H9 (cell line): ENCODE data around the gene KCND2. TPM values are rescaled to one million over a fixed set of nuclear protein-coding genes. Genes with fewer than 3 reads are reported as not detected.

Experiments
- DNase-seq: peaks from one replicate; pipeline ENCODE4 v3.0.0-alpha.2; 2017
- H2AFZ ChIP-seq: one replicate; pipeline ENCODE4 v1.6.1; 2013; ENCODE audit warnings: mild to moderate bottlenecking, low read length, control low read depth, moderate library complexity
- H2AK5ac ChIP-seq: 2 replicates; pipeline ENCODE4 v1.6.1; 2013; ENCODE audit warnings: low read length, control low read depth, mixed read lengths; ENCODE audit not compliant: insufficient read length
- H2BK120ac ChIP-seq: one replicate; pipeline ENCODE4 v1.6.1; 2013; ENCODE audit warnings: low read depth, mild to moderate bottlenecking, low read length, control low read depth, inconsistent platforms; ENCODE audit not compliant: poor library complexity, severe bottlenecking
- H2BK12ac ChIP-seq: 2 replicates; pipeline ENCODE4 v1.6.1; 2013; ENCODE audit warnings: low read length, control low read depth, mixed read lengths, low read depth; ENCODE audit not compliant: insufficient read length
- H2BK15ac ChIP-seq: 2 replicates; pipeline ENCODE4 v1.6.1; 2013; ENCODE audit warnings: low read depth, low read length, control low read depth
- H2BK20ac ChIP-seq: one replicate; pipeline ENCODE4 v1.6.1; 2013; ENCODE audit warnings: low read depth, mild to moderate bottlenecking, low read length, control low read depth, inconsistent platforms; ENCODE audit not compliant: poor library complexity, severe bottlenecking
- H2BK5ac ChIP-seq: 2 replicates; pipeline ENCODE4 v1.6.1; 2013; ENCODE audit warnings: low read length, control low read depth, mixed read lengths; ENCODE audit not compliant: insufficient read length
- H3K14ac ChIP-seq: 2 replicates; pipeline ENCODE4 v1.6.1; 2013; ENCODE audit warnings: low read length, control low read depth; ENCODE audit not compliant: insufficient read depth
- H3K18ac ChIP-seq: 2 replicates; pipeline ENCODE4 v1.6.1; 2013; ENCODE audit warnings: low read depth, mild to moderate bottlenecking, mixed read lengths, low read length, control low read depth; ENCODE audit not compliant: insufficient read length
- H3K23ac ChIP-seq: 2 replicates; pipeline ENCODE4 v1.6.1; 2013; ENCODE audit warnings: low read length, control low read depth, mixed read lengths, low read depth; ENCODE audit not compliant: insufficient read length
- H3K23me2 ChIP-seq: 2 replicates; pipeline ENCODE4 v1.6.1; 2013; ENCODE audit warnings: low read depth, mild to moderate bottlenecking, mixed read lengths, low read length, control low read depth; ENCODE audit not compliant: insufficient read length, poor library complexity, severe bottlenecking
- H3K27ac ChIP-seq: 2 replicates; pipeline ENCODE4 v1.5.1; 2013; ENCODE audit warnings: low read length, control low read depth, mixed read lengths, low read depth; ENCODE audit not compliant: insufficient read length
- H3K27me3 ChIP-seq: 2 replicates; pipeline ENCODE4 v1.6.1; 2013; ENCODE audit warnings: low read length, control low read depth, inconsistent platforms; ENCODE audit not compliant: insufficient read depth
- H3K4ac ChIP-seq: 2 replicates; pipeline ENCODE4 v1.6.1; 2013; ENCODE audit warnings: low read depth, mild to moderate bottlenecking, control low read depth, inconsistent platforms, low read length, moderate library complexity
- H3K4me1 ChIP-seq: 2 replicates; pipeline ENCODE4 v1.6.1; 2013; ENCODE audit warnings: low read length, control low read depth, inconsistent platforms; ENCODE audit not compliant: insufficient read depth
- H3K4me2 ChIP-seq: 2 replicates; pipeline ENCODE4 v1.6.1; 2013; ENCODE audit warnings: low read length, control low read depth, mixed read lengths; ENCODE audit not compliant: insufficient read length, insufficient read depth
- H3K56ac ChIP-seq: 2 replicates; pipeline ENCODE4 v1.6.1; 2013; ENCODE audit warnings: low read depth, mild to moderate bottlenecking, mixed read lengths, low read length, control low read depth; ENCODE audit not compliant: insufficient read length
- H3K79me1 ChIP-seq: 2 replicates; pipeline ENCODE4 v1.6.1; 2013; ENCODE audit warnings: low read depth, mild to moderate bottlenecking, moderate library complexity, low read length, control low read depth, inconsistent platforms; ENCODE audit not compliant: insufficient read depth, poor library complexity, severe bottlenecking
- H3K79me2 ChIP-seq: 2 replicates; pipeline ENCODE4 v1.6.1; 2013; ENCODE audit warnings: low read length, control low read depth, inconsistent platforms; ENCODE audit not compliant: insufficient read depth
- H3K9ac ChIP-seq: 2 replicates; pipeline ENCODE4 v1.6.1; 2013; ENCODE audit warnings: low read length, control low read depth, mixed read lengths; ENCODE audit not compliant: insufficient read length; ENCODE audit errors: extremely low read depth
- H3K9me3 ChIP-seq: one replicate; pipeline ENCODE4 v1.6.1; 2013; ENCODE audit warnings: low read depth, low read length, inconsistent platforms; ENCODE audit not compliant: control insufficient read depth
- H3T11ph ChIP-seq: one replicate; pipeline ENCODE4 v1.6.1; 2013; ENCODE audit warnings: mild to moderate bottlenecking, low read length, control low read depth, inconsistent platforms
- H4K20me1 ChIP-seq: one replicate; pipeline ENCODE4 v1.6.1; 2013; ENCODE audit not compliant: control insufficient read depth, insufficient read length, insufficient read depth
- H4K5ac ChIP-seq: 2 replicates; pipeline ENCODE4 v1.6.1; 2013; ENCODE audit warnings: low read depth, mild to moderate bottlenecking, mixed read lengths, low read length, control low read depth; ENCODE audit not compliant: insufficient read length
- H4K8ac ChIP-seq: replicated peaks from 2 replicates; pipeline ENCODE4 v1.6.1; 2013; ENCODE audit warnings: low read length, control low read depth, mixed read lengths, low read depth; ENCODE audit not compliant: insufficient read length
- H4K91ac ChIP-seq: 2 replicates; pipeline ENCODE4 v1.6.1; 2013; ENCODE audit warnings: low read depth, mild to moderate bottlenecking, moderate library complexity, mixed read lengths, low read length, control low read depth; ENCODE audit not compliant: insufficient read length
- H3K27ac Mint-ChIP-seq, 3 experiments: 2 replicates in 2 of 3; 3 replicates in 1 of 3; pipeline ENCODE4 v1.8.0; 2020 to 2021; ENCODE audit warnings: mixed read lengths in 3 of 3, mild to moderate bottlenecking in 1 of 3, moderate library complexity in 1 of 3
- H3K27me3 Mint-ChIP-seq: 2 replicates; pipeline ENCODE4 v1.8.0; 2021; ENCODE audit warnings: low read depth, mild to moderate bottlenecking, moderate library complexity, mixed read lengths
- H3K36me3 Mint-ChIP-seq, 3 experiments: 2 replicates in 2 of 3; 3 replicates in 1 of 3; pipeline ENCODE4 v1.8.0; 2020 to 2021; ENCODE audit warnings: low read depth in 3 of 3, mixed read lengths in 3 of 3; ENCODE audit not compliant: insufficient read depth in 1 of 3
- H3K4me1 Mint-ChIP-seq, 2 experiments: 2 replicates each; pipeline ENCODE4 v1.8.0; 2020; ENCODE audit warnings: mixed read lengths in 2 of 2
- H3K4me3 Mint-ChIP-seq, 2 experiments: 2 replicates in 1 of 2; 3 replicates in 1 of 2; pipeline ENCODE4 v1.8.0; 2020 to 2021; ENCODE audit warnings: mild to moderate bottlenecking in 2 of 2, mixed read lengths in 2 of 2, moderate library complexity in 1 of 2
- H3K9me3 Mint-ChIP-seq, 2 experiments: 2 replicates in 1 of 2; 3 replicates in 1 of 2; pipeline ENCODE4 v1.8.0; 2020; ENCODE audit warnings: mild to moderate bottlenecking in 2 of 2, mixed read lengths in 2 of 2, moderate library complexity in 1 of 2
- WGBS: extraction: QIAGEN DNeasy Blood & Tissue Kit; methylation state at CpG from one replicate; pipeline ENCODE4 v1.1.7; 2013; ENCODE audit warnings: missing lambda C conversion rate, low lambda C conversion rate, mixed read lengths; ENCODE audit not compliant: insufficient read length; ENCODE audit errors: extremely low coverage; 5-methylcytosine and 5-hydroxymethylcytosine counted together
- total RNA-seq: library from RNA; stranded (reverse); gene quantifications from 2 replicates; pipeline ENCODE4 v1.2.1, GENCODE V29; 2021
- TF ChIP-seq, protein P1 (sequence below): fragments of 200-600 bp; sonication (generic); conservative IDR thresholded peaks from 3 replicates; pipeline ENCODE4 v1.8.0; 2021; ENCODE audit warnings: antibody characterized with exemption, mild to moderate bottlenecking

KCND2 gene
- total RNA-seq, 1 experiment from 2014 or later = 6.4 TPM

DNA sequence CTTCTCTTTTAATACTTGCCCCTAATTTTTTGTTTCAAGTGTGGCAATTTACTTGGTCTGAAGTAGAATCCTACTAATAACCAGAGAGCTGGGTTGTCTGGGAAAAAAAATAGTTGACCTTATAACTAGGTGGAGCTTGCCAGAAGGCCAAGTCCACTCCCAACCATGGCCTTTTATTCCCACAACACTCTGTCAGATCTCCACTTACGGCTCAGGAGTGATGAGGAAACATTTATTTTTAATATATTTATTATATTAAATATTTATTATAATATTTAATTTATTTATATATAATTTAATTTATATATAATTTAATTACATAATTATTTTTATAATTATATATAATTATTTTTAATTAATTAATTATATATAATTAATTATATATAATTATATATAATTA is 526.2 kb downstream of the KCND2 start:
- Mint-ChIP-seq H3K4me1 (peaks cover 6 to 16% of the 10 kb centered on the region in 2 experiments), H3K27ac (peak overlapping the region in 1 of 3 experiments; percentile 82; a peak in 1 of 7 replicates), H3K36me3 (peaks cover 7 to 13% (median 10%) of the 10 kb centered on the region in 3 experiments), H3K27me3 (no peaks in the 10 kb centered on the region), H3K9me3 (peaks cover 0 to 3% of the 10 kb centered on the region in 2 experiments; a peak in 3 of 5 replicates), H3K4me3 (no peak overlapping the region)
- no peaks in the 10 kb centered on the region for H4K20me1 ChIP-seq
- H2BK12ac ChIP-seq = no peak overlapping the region
- no peaks in the 10 kb centered on the region for H3K27me3 ChIP-seq
- no peaks in the 10 kb centered on the region for H3K79me2 ChIP-seq
- no peak overlapping the region for H3K56ac ChIP-seq
- no peak overlapping the region for H2BK5ac ChIP-seq
- H2AFZ ChIP-seq = no peak overlapping the region
- no peak overlapping the region for H4K8ac ChIP-seq
- no peak overlapping the region for H4K5ac ChIP-seq
- no peak overlapping the region for H3T11ph ChIP-seq
- no peak overlapping the region for H2BK120ac ChIP-seq
- no peaks in the 10 kb centered on the region for H3K79me1 ChIP-seq
- no peak overlapping the region for H3K14ac ChIP-seq
- DNase-seq = no peak
- no peak overlapping the region for H3K18ac ChIP-seq
- H3K23me2 ChIP-seq = no peaks in the 10 kb centered on the region
- H3K4me2 ChIP-seq = no peak overlapping the region
- no peaks in the 10 kb centered on the region for H3K4me1 ChIP-seq
- H2BK15ac ChIP-seq = no peak overlapping the region
- no peak overlapping the region for H3K9ac ChIP-seq
- H2BK20ac ChIP-seq = no peak overlapping the region
- no CpG with 5 or more reads among the region's 1 CpG for WGBS
- no peaks in the 10 kb centered on the region for H3K9me3 ChIP-seq
- no peak overlapping the region for H2AK5ac ChIP-seq
- no peak overlapping the region for H3K27ac ChIP-seq
- no peak overlapping the region for H3K23ac ChIP-seq
- H4K91ac ChIP-seq = no peak overlapping the region
- no peak overlapping the region for H3K4ac ChIP-seq
- TF ChIP-seq, protein P1, sequence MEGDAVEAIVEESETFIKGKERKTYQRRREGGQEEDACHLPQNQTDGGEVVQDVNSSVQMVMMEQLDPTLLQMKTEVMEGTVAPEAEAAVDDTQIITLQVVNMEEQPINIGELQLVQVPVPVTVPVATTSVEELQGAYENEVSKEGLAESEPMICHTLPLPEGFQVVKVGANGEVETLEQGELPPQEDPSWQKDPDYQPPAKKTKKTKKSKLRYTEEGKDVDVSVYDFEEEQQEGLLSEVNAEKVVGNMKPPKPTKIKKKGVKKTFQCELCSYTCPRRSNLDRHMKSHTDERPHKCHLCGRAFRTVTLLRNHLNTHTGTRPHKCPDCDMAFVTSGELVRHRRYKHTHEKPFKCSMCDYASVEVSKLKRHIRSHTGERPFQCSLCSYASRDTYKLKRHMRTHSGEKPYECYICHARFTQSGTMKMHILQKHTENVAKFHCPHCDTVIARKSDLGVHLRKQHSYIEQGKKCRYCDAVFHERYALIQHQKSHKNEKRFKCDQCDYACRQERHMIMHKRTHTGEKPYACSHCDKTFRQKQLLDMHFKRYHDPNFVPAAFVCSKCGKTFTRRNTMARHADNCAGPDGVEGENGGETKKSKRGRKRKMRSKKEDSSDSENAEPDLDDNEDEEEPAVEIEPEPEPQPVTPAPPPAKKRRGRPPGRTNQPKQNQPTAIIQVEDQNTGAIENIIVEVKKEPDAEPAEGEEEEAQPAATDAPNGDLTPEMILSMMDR = no peak
